Testis (tissue), 2 donors: ENCODE measurements around the gene SELENOM.

Experiments
- CTCF ChIP-seq, 3 experiments: fragments of 450-650 bp in 2 of 3; fragments of 200-600 bp in 1 of 3; sonication (generic) in 1 of 3; IDR thresholded peaks; one replicate each; pipeline ENCODE4 v1.5.1; 2016 to 2019; ENCODE audit warnings: antibody characterized with exemption in 3 of 3, mild to moderate bottlenecking in 2 of 3, moderate library complexity in 1 of 3
- POLR2A ChIP-seq: fragments of 450-650 bp; IDR thresholded peaks from one replicate; pipeline ENCODE4 v1.6.1; 2017; ENCODE audit warnings: antibody characterized with exemption, mild to moderate bottlenecking, moderate library complexity

GRCh38 chr22:31106731-31107177, 614 bp downstream of the SELENOM start:
- TF ChIP-seq POLR2A (no peak), CTCF (IDR thresholded peaks at IDR 0.05) (no peak)
